Measurements from ENCODE around the gene SUSD4.

- TF ChIP-seq CTCF (IDR thresholded peaks at IDR 0.05; ENCODE audit: control extremely low read depth in 1 of 3, insufficient read depth in 1 of 3, low read depth in 1 of 3, low read length in 3 of 3): no peak
- TF ChIP-seq POLR2A (IDR thresholded peaks at IDR 0.05; ENCODE audit: control extremely low read depth in 1 of 2, low read depth in 2 of 2, low read length in 2 of 2): no peak
Observed at GRCh38 chr1:223297800-223298199, 66.2 kb downstream of the SUSD4 start.

Measured in H1 (cell line).